Glutamatergic neuron (in vitro differentiated cells): Measurements from ENCODE around the gene SSBP3. TPM values are rescaled to one million over a fixed set of nuclear protein-coding genes. Genes with fewer than 3 reads are reported as not detected.
A peak's percentile ranks its signal among the peaks of the same experiment; 100 is the strongest.

ENCODE experiments used
- DNase-seq: peaks from one replicate; pipeline ENCODE4 v3.0.0; 2022
- H3K27ac Mint-ChIP-seq: one replicate; pipeline ENCODE4 v1.8.0; 2020; ENCODE audit warnings: mild to moderate bottlenecking, mixed read lengths, inconsistent platforms; ENCODE audit not compliant: unreplicated experiment
- H3K27me3 Mint-ChIP-seq: one replicate; pipeline ENCODE4 v1.8.0; 2020; ENCODE audit warnings: mild to moderate bottlenecking, moderate library complexity, mixed read lengths, inconsistent platforms; ENCODE audit not compliant: unreplicated experiment
- H3K36me3 Mint-ChIP-seq: one replicate; pipeline ENCODE4 v1.8.0; 2020; ENCODE audit warnings: mild to moderate bottlenecking, mixed read lengths, inconsistent platforms; ENCODE audit not compliant: unreplicated experiment
- H3K4me1 Mint-ChIP-seq: one replicate; pipeline ENCODE4 v1.8.0; 2020; ENCODE audit warnings: mild to moderate bottlenecking, low read depth, mixed read lengths, inconsistent platforms; ENCODE audit not compliant: unreplicated experiment
- H3K4me3 Mint-ChIP-seq: one replicate; pipeline ENCODE4 v1.8.0; 2020; ENCODE audit warnings: mild to moderate bottlenecking, mixed read lengths, inconsistent platforms; ENCODE audit not compliant: unreplicated experiment
- H3K9me3 Mint-ChIP-seq: one replicate; pipeline ENCODE4 v1.8.0; 2020; ENCODE audit warnings: mild to moderate bottlenecking, moderate library complexity, mixed read lengths, inconsistent platforms; ENCODE audit not compliant: unreplicated experiment
- CTCF ChIP-seq: fragments of 200-600 bp; sonication (generic); IDR thresholded peaks from one replicate; pipeline ENCODE4 v1.5.0; 2021; ENCODE audit not compliant: partially characterized antibody, unreplicated experiment
- total RNA-seq: library from RNA; stranded (reverse); fragmentation: NEBNext Ultra II Directional; extraction: Animal tissue kit (Norgen Biotek cat#: 25700); gene quantifications from one replicate; pipeline ENCODE4 v1.2.1, GENCODE V29; 2021; ENCODE audit not compliant: unreplicated experiment

The SSBP3 gene
- total RNA-seq, 1 donor from 2014 or later, result 608 TPM

- H3K36me3 Mint-ChIP-seq, result no peaks in the 10 kb centered on the region
- no peak for TF ChIP-seq CTCF
- H3K27me3 Mint-ChIP-seq, result peaks cover 37% of the 10 kb centered on the region
- H3K4me1 Mint-ChIP-seq, result peaks cover 86% of the 10 kb centered on the region
- peak overlapping the region; percentile 99 for H3K27ac Mint-ChIP-seq
- no peak for DNase-seq
- peak overlapping the region; percentile 77 for H3K4me3 Mint-ChIP-seq
- H3K9me3 Mint-ChIP-seq, result peaks cover 43% of the 10 kb centered on the region
Measured at GRCh38 chr1:54353959-54354358, 52.2 kb downstream of the SSBP3 start.

- H3K4me3 Mint-ChIP-seq, result peak overlapping the region; percentile 28
- peaks cover 80% of the 10 kb centered on the region for H3K4me1 Mint-ChIP-seq
- peaks cover 34% of the 10 kb centered on the region for H3K27me3 Mint-ChIP-seq
- DNase-seq, result no peak
- no peak for TF ChIP-seq CTCF
- peak overlapping the region; percentile 88 for H3K27ac Mint-ChIP-seq
- no peaks in the 10 kb centered on the region for H3K36me3 Mint-ChIP-seq
- peaks cover 39% of the 10 kb centered on the region for H3K9me3 Mint-ChIP-seq
Measured at GRCh38 chr1:54352755-54353154, 53.4 kb downstream of the SSBP3 start.

- Mint-ChIP-seq H3K4me3 (peak overlapping the region; percentile 38), H3K27ac (peak overlapping the region; percentile 78), H3K9me3 (peaks cover 23% of the 10 kb centered on the region), H3K4me1 (peaks cover 63% of the 10 kb centered on the region), H3K36me3 (no peaks in the 10 kb centered on the region), H3K27me3 (peaks cover 20% of the 10 kb centered on the region)
- no peak for DNase-seq
- no peak for TF ChIP-seq CTCF
Measured at GRCh38 chr1:54350360-54350759, 55.8 kb downstream of the SSBP3 start.

GRCh38 chr1:54348700-54349021 is 57.5 kb downstream of the SSBP3 start:
- Mint-ChIP-seq H3K27ac (peak overlapping the region; percentile 33), H3K4me1 (peaks cover 65% of the 10 kb centered on the region), H3K36me3 (no peaks in the 10 kb centered on the region), H3K9me3 (peaks cover 26% of the 10 kb centered on the region), H3K4me3 (no peak overlapping the region), H3K27me3 (peaks cover 20% of the 10 kb centered on the region)
- DNase-seq, result no peak
- no peak for TF ChIP-seq CTCF

GRCh38 chr1:54347955-54348699 is 58.1 kb downstream of the SSBP3 start:
- H3K36me3 Mint-ChIP-seq, result no peaks in the 10 kb centered on the region
- H3K4me1 Mint-ChIP-seq, result peaks cover 66% of the 10 kb centered on the region
- peaks cover 26% of the 10 kb centered on the region for H3K9me3 Mint-ChIP-seq
- H3K27ac Mint-ChIP-seq, result peak overlapping the region; percentile 46
- DNase-seq, result no peak
- H3K4me3 Mint-ChIP-seq, result no peak overlapping the region
- peaks cover 20% of the 10 kb centered on the region for H3K27me3 Mint-ChIP-seq
- TF ChIP-seq CTCF, result no peak
